HG02571 (cell line): ENCODE results near the gene CIB1.

Experiments used
- ATAC-seq: cut with Tn5 transposase; IDR thresholded peaks from one replicate; pipeline ENCODE4 v1.9.1; 2021; ENCODE audit warnings: mild to moderate bottlenecking, moderate library complexity; ENCODE audit not compliant: unreplicated experiment

Gene CIB1

DNA sequence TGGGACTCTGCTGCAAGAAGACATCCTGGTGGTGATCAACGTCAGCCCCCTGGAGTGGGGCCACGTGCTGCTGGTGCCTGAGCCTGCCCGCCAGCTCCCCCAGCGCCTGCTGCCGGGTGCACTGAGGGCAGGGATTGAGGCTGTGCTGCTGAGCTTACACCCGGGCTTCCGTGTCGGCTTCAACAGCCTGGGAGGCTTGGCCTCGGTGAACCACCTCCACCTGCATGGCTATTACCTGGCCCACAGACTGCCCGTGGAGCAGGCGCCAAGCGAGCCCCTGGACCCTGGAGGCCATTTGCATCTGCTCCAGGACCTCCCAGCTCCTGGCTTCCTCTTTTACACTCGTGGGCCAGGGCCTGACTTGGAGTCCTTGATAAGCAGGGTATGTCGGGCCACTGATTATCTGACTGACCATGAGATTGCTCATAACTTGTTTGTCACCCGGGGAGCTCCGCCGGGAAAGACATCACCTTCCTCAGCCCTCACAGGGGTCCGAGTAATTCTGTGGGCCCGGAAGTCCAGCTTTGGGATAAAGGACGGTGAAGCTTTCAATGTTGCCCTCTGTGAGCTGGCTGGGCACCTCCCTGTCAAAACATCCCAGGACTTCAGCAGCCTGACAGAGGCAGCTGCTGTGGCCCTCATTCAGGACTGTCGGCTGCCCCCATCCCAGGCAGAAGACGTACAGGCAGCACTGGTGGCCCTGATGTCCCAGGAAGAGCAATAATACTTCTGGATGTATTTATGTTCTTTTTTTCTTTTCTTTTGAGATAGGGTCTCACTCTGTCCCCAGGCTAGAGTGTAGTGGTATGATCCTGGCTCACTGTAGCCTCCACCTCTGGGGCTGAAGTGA lies 7.8 kb upstream of the CIB1 start:
- ATAC-seq, result no peak

- ATAC-seq, result no peak
Observed at GRCh38 chr15:90240856-90241255, 7.1 kb upstream of the CIB1 start.

DNA sequence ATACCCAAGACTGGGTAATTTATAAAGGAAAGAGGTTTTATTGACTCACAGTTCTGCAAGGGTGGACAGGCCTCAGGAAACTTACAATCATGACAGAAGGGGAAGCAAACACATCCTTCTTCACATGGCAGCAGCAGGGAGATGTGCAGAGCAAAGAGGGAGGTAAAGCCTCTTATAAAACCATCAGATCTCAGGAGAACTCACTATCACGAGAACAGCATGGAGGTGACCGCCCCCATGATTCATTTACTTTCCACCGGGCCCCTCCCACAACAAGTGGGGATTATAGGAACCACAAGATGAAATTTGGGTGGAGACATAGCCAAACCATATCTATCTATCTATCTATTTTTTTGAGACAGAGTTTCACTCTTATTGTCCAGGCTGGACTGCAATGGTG lies 5.6 kb upstream of the CIB1 start:
- no peak for ATAC-seq

DNA sequence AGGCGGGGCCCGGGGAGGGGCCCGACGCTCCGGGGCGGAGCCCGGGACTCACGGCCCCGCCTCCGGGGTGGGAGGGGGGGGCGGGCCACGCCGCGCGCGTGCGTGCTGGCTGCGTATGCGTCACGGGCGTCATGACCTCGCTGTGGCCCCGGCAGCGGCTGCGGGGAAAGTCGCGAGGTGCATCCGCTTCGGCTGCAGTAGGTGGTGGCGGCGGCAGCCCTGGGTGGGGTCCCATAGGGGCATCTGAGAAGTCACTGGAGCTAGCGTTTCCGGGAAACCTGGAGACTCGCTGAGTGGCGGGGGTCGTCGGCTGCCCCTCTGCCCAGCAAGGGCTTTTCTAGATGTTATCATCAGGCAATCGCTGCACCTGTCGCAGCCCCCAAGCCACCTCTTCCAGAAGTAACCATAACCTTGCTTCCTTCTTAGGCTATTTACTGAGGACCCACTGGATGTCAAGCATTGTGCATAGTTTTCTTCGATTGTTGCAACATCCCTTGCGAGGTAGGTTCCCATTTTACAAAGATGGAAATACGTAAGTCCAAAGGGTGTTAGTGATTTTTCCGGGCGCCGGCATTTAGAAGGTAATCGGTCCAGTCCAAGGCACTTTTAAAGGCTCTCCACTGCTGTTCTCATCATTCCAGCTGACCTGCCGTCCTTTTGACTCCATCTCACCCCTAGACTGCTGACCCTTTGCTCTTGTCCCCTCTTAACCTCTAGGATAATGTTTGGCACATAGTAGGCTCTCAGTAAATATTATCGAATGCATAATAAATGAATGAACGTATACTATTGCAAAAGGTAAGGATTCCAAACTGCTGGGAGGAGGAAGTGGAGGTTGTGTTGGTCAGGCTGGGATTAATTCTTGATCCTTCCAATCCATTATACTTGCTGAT lies 601 bp upstream of the CIB1 start, which contains the start of gene GDPGP1:
GDPGP1 (plus strand) TSS at position 114 of the 893 bp plus-strand sequence. CDS start 6,700 bp downstream, outside the sequence.
- peak; percentile 45 for ATAC-seq

GRCh38 chr15:90232941-90233386 lies 777 bp downstream of the CIB1 start:
- no peak for ATAC-seq

GRCh38 chr15:90232196-90232595 lies 1.5 kb downstream of the CIB1 start:
- ATAC-seq, result no peak

- no peak for ATAC-seq
Observed at GRCh38 chr15:90231028-90232017, 2.4 kb downstream of the CIB1 start.

GRCh38 chr15:90230610-90231009 lies 3.1 kb downstream of the CIB1 start:
- no peak for ATAC-seq

GRCh38 chr15:90230071-90230494 lies 3.7 kb downstream of the CIB1 start:
- ATAC-seq, result no peak

DNA sequence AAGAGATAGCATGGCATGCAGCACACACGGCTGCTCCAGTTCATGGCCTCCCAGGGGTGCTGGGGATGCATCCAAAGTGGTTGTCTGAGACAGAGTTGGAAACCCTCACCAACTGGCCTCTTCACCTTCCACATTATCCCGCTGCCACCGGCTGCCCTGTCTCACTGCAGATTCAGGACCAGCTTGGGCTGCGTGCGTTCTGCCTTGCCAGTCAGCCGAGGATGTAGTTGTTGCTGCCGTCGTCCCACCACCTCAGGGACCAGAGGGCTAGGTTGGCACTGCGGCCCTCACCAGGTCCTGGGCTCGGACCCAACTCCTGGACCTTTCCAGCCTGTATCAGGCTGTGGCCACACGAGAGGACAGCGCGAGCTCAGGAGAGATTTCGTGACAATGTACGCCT lies 4.8 kb downstream of the CIB1 start:
- ATAC-seq, result no peak

DNA sequence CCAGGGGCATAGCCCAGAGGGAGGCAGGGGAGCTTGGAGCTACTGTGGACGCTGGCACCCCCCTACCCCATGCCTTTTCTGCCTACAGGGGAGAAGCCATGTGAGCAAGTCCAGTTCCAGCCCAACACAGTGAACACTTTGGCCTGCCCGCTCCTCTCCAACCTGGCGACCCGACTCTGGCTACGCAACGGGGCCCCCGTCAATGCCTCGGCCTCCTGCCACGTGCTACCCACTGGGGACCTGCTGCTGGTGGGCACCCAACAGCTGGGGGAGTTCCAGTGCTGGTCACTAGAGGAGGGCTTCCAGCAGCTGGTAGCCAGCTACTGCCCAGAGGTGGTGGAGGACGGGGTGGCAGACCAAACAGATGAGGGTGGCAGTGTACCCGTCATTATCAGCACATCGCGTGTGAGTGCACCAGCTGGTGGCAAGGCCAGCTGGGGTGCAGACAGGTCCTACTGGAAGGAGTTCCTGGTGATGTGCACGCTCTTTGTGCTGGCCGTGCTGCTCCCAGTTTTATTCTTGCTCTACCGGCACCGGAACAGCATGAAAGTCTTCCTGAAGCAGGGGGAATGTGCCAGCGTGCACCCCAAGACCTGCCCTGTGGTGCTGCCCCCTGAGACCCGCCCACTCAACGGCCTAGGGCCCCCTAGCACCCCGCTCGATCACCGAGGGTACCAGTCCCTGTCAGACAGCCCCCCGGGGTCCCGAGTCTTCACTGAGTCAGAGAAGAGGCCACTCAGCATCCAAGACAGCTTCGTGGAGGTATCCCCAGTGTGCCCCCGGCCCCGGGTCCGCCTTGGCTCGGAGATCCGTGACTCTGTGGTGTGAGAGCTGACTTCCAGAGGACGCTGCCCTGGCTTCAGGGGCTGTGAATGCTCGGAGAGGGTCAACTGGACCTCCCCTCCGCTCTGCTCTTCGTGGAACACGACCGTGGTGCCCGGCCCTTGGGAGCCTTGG lies 5.6 kb downstream of the CIB1 start:
- ATAC-seq, result no peak

DNA sequence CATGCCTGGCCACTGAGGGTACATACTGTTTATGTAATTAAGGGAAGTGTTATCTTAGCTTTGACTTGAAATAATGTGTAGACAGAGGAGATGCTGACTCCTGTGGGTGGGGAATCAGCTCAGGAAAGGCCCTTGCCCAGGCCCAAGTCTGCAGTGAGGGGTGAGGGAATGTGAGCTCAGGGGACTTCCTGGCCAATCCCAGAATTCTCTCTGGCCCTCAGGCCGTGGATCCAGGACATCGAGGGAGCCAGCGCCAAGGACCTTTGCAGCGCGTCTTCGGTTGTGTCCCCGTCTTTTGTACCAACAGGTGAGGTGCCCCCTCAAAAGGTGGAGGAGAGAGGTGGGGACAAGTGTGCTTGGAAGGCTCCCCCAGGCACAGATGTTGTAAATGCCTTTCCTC lies 6.4 kb downstream of the CIB1 start:
- no peak for ATAC-seq

- ATAC-seq, result no peak
Observed at GRCh38 chr15:90225504-90226234, 8.1 kb downstream of the CIB1 start.

DNA sequence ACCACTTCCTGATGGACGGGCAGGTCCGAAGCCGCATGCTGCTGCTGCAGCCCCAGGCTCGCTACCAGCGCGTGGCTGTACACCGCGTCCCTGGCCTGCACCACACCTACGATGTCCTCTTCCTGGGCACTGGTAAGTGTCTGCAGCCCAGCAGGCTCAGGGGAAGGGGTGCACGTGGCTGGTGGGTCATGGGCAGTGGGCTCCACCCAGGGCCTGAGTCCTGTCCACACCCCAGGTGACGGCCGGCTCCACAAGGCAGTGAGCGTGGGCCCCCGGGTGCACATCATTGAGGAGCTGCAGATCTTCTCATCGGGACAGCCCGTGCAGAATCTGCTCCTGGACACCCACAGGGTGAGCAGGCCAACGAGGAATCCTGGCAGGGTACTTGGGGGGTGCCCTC lies 8.7 kb downstream of the CIB1 start:
- ATAC-seq, result no peak

DNA sequence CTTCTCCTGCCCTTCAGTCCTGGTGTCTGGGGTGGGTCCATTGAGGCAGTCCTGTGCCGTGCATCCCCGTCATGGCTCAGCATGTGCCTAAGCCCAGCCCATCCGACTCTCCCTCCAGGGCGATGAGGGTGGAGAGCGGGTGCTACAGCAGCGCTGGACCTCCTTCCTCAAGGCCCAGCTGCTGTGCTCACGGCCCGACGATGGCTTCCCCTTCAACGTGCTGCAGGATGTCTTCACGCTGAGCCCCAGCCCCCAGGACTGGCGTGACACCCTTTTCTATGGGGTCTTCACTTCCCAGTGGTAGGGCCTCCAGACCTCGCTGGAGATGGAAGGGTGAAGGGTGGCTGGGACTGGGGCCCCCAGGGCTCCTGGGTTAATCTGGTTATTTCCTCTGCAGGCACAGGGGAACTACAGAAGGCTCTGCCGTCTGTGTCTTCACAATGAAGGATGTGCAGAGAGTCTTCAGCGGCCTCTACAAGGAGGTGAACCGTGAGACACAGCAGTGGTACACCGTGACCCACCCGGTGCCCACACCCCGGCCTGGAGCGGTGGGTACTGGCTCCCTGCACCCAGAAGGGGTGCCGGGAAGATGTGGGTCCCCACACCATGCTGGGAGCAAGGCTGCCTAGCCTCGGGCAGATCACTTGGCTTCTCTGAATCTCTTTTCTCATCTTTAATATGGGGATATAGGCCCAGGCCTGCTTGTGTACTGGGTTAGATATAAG lies 10.1 kb downstream of the CIB1 start:
- no peak for ATAC-seq

GRCh38 chr15:90222547-90222946 lies 11.2 kb downstream of the CIB1 start:
- ATAC-seq, result no peak

- ATAC-seq, result no peak
Observed at GRCh38 chr15:90221246-90221900, 12.4 kb downstream of the CIB1 start.
